ENCODE measurements around the gene ZNF787. TPM values are rescaled to one million over a fixed set of nuclear protein-coding genes. Genes with fewer than 3 reads are reported as not detected.
"Not testable (repeated sequence)": the region's sequence is repeated elsewhere in the genome, so short reads cannot be mapped to it uniquely, and the experiment has no call there.

The ZNF787 gene
- total RNA-seq, 1 experiment from 2014 or later = 51.0 TPM

GRCh38 chr19:56098731-56099568 is 22.1 kb downstream of the ZNF787 start:
- Histone ChIP-seq H3K27me3 (replicated peaks; ENCODE audit: insufficient read depth, low read depth, low read length, poor library complexity) (no peaks in the 10 kb centered on the region), H3K9me3 (ENCODE audit: low read depth, low read length, poor library complexity, severe bottlenecking) (no peaks in the 10 kb centered on the region), H3K4me3 (ENCODE audit: low read depth, low read length, poor library complexity, severe bottlenecking) (no peak overlapping the region), H3K27ac (ENCODE audit: low read depth, low read length, poor library complexity, severe bottlenecking) (no peak overlapping the region), H3K36me3 (ENCODE audit: insufficient read depth, low read length, poor library complexity, severe bottlenecking) (peaks cover 6% of the 10 kb centered on the region), H3K4me1 (ENCODE audit: insufficient read depth, low read length, poor library complexity, severe bottlenecking) (no peaks in the 10 kb centered on the region)
- TF ChIP-seq CTCF (conservative IDR thresholded peaks at IDR 0.05; ENCODE audit: low read depth, low read length) (no peak), EZH2 (IDR thresholded peaks at IDR 0.05; ENCODE audit: borderline replicate concordance, low read depth, low read length, poor library complexity, severe bottlenecking) (no peak)
- intact Hi-C loops (cut with micrococcal nuclease; ENCODE audit: unreplicated experiment) = no loop called here
- no TSS peak for BruUV-seq (replicated peaks)
- CTCF ChIA-PET = interaction anchor here (0.6 kb wide), 1 partner anchor 155 kb away, joined by 4 read pairs; no protein-coding TSS in a partner anchor
- no peak for DNase-seq (ENCODE audit: low spot score)
- POLR2A ChIA-PET (ENCODE audit: low non-redundant PET) = no interaction called here

GRCh38 chr19:56098237-56098636 is 22.9 kb downstream of the ZNF787 start:
- DNase-seq (ENCODE audit: low spot score); H3K4me3 ChIP-seq (ENCODE audit: low read depth, low read length, poor library complexity, severe bottlenecking); H3K9me3 ChIP-seq (ENCODE audit: low read depth, low read length, poor library complexity, severe bottlenecking); POLR2A ChIA-PET (ENCODE audit: low non-redundant PET); intact Hi-C loops (cut with micrococcal nuclease; ENCODE audit: unreplicated experiment); H3K4me1 ChIP-seq (ENCODE audit: insufficient read depth, low read length, poor library complexity, severe bottlenecking); H3K27me3 ChIP-seq (replicated peaks; ENCODE audit: insufficient read depth, low read depth, low read length, poor library complexity); BruUV-seq (replicated peaks); H3K36me3 ChIP-seq (ENCODE audit: insufficient read depth, low read length, poor library complexity, severe bottlenecking); CTCF ChIA-PET; H3K27ac ChIP-seq (ENCODE audit: low read depth, low read length, poor library complexity, severe bottlenecking): not testable (repeated sequence)

- BruUV-seq (replicated peaks) = no TSS peak
- no peak for TF ChIP-seq CTCF (conservative IDR thresholded peaks at IDR 0.05; ENCODE audit: low read depth, low read length)
- Histone ChIP-seq H3K4me1 (ENCODE audit: insufficient read depth, low read length, poor library complexity, severe bottlenecking) (no peaks in the 10 kb centered on the region), H3K4me3 (ENCODE audit: low read depth, low read length, poor library complexity, severe bottlenecking) (no peak overlapping the region), H3K27me3 (replicated peaks; ENCODE audit: insufficient read depth, low read depth, low read length, poor library complexity) (no peaks in the 10 kb centered on the region), H3K36me3 (ENCODE audit: insufficient read depth, low read length, poor library complexity, severe bottlenecking) (peaks cover 6% of the 10 kb centered on the region), H3K9me3 (ENCODE audit: low read depth, low read length, poor library complexity, severe bottlenecking) (no peaks in the 10 kb centered on the region), H3K27ac (ENCODE audit: low read depth, low read length, poor library complexity, severe bottlenecking) (no peak overlapping the region)
- intact Hi-C loops (cut with micrococcal nuclease; ENCODE audit: unreplicated experiment) = no loop called here
- POLR2A ChIA-PET (ENCODE audit: low non-redundant PET) = no interaction called here
- CTCF ChIA-PET = no interaction called here
- DNase-seq (ENCODE audit: low spot score) = no peak
Observed at GRCh38 chr19:56097776-56098175, 23.3 kb downstream of the ZNF787 start.

- no peaks in the 10 kb centered on the region for H3K9me3 ChIP-seq (ENCODE audit: low read depth, low read length, poor library complexity, severe bottlenecking)
- intact Hi-C loops (cut with micrococcal nuclease; ENCODE audit: unreplicated experiment) = no loop called here
- no peak for DNase-seq (ENCODE audit: low spot score)
- POLR2A ChIA-PET (ENCODE audit: low non-redundant PET) = no interaction called here
- BruUV-seq (replicated peaks) = no TSS peak
- TF ChIP-seq EZH2 (IDR thresholded peaks at IDR 0.05; ENCODE audit: borderline replicate concordance, low read depth, low read length, poor library complexity, severe bottlenecking) = no peak
- no peaks in the 10 kb centered on the region for H3K4me1 ChIP-seq (ENCODE audit: insufficient read depth, low read length, poor library complexity, severe bottlenecking)
- peaks cover 6% of the 10 kb centered on the region for H3K36me3 ChIP-seq (ENCODE audit: insufficient read depth, low read length, poor library complexity, severe bottlenecking)
- CTCF ChIA-PET = no interaction called here
- no peak overlapping the region for H3K4me3 ChIP-seq (ENCODE audit: low read depth, low read length, poor library complexity, severe bottlenecking)
- no peaks in the 10 kb centered on the region for H3K27me3 ChIP-seq (replicated peaks; ENCODE audit: insufficient read depth, low read depth, low read length, poor library complexity)
- H3K27ac ChIP-seq (ENCODE audit: low read depth, low read length, poor library complexity, severe bottlenecking) = no peak overlapping the region
Observed at GRCh38 chr19:56097306-56097705, 23.8 kb downstream of the ZNF787 start.
